Measurements from ENCODE around the gene TMEM87A.

The TMEM87A gene

GRCh38 chr15:42220216-42220615, 53.0 kb downstream of the TMEM87A start:
- no peak for DNase-seq
- Histone ChIP-seq H3K36me3 (ENCODE audit: control insufficient read depth in 4 of 4, insufficient read depth in 4 of 4, low read length in 3 of 4) (peaks cover 14 to 59% (median 34%) of the 10 kb centered on the region in 4 experiments), H3K4me1 (ENCODE audit: control extremely low read depth in 1 of 4, control insufficient read depth in 4 of 4, insufficient read depth in 4 of 4, low read length in 3 of 4) (peaks cover 3 to 17% (median 10%) of the 10 kb centered on the region in 4 experiments), H3K9me3 (ENCODE audit: control extremely low read depth in 1 of 5, control insufficient read depth in 4 of 5, insufficient read depth in 2 of 5, low read depth in 1 of 5, low read length in 4 of 5) (no peaks in the 10 kb centered on the region), H3K27ac (ENCODE audit: insufficient read depth in 1 of 2, low read depth in 1 of 2, low read length in 2 of 2, poor library complexity in 1 of 2, severe bottlenecking in 2 of 2) (no peak overlapping the region), H3K27me3 (replicated peaks in 2 of 5; ENCODE audit: control insufficient read depth in 4 of 5, insufficient read depth in 5 of 5, low read length in 4 of 5) (no peaks in the 10 kb centered on the region), H3K4me3 (ENCODE audit: control insufficient read depth in 1 of 7, extremely low read depth in 1 of 7, insufficient read depth in 4 of 7, low read depth in 2 of 7, low read length in 6 of 7) (no peak overlapping the region)
- no CpG with 5 or more reads among the region's 2 CpGs for WGBS (ENCODE audit: insufficient coverage)
- ChIA-PET POLR2A (no interaction called here), CTCF (interaction anchor here (1.2 to 1.9 kb wide), 3 partner anchors 9 to 28 kb away, joined by 3 to 6 read pairs (median 3); no protein-coding TSS in a partner anchor)

- Histone ChIP-seq H3K27me3 (replicated peaks in 2 of 5; ENCODE audit: control insufficient read depth in 4 of 5, insufficient read depth in 5 of 5, low read length in 4 of 5) (no peaks in the 10 kb centered on the region), H3K27ac (ENCODE audit: insufficient read depth in 1 of 2, low read depth in 1 of 2, low read length in 2 of 2, poor library complexity in 1 of 2, severe bottlenecking in 2 of 2) (no peak overlapping the region), H3K36me3 (ENCODE audit: control insufficient read depth in 4 of 4, insufficient read depth in 4 of 4, low read length in 3 of 4) (peaks cover 14 to 55% (median 31%) of the 10 kb centered on the region in 4 experiments), H3K4me3 (ENCODE audit: control insufficient read depth in 1 of 7, extremely low read depth in 1 of 7, insufficient read depth in 4 of 7, low read depth in 2 of 7, low read length in 6 of 7) (no peak overlapping the region), H3K4me1 (ENCODE audit: control extremely low read depth in 1 of 4, control insufficient read depth in 4 of 4, insufficient read depth in 4 of 4, low read length in 3 of 4) (peaks cover 3 to 17% (median 10%) of the 10 kb centered on the region in 4 experiments), H3K9me3 (ENCODE audit: control extremely low read depth in 1 of 5, control insufficient read depth in 4 of 5, insufficient read depth in 2 of 5, low read depth in 1 of 5, low read length in 4 of 5) (no peaks in the 10 kb centered on the region)
- CTCF ChIA-PET: interaction anchor here (1.2 to 1.9 kb wide), 3 partner anchors 10 to 27 kb away, joined by 3 to 6 read pairs (median 3); no protein-coding TSS in a partner anchor
- DNase-seq: no peak
- POLR2A ChIA-PET: no interaction called here
- WGBS (ENCODE audit: insufficient coverage): no CpG with 5 or more reads among the region's 2 CpGs
Observed at GRCh38 chr15:42218953-42219592, 54.2 kb downstream of the TMEM87A start.

- DNase-seq: no peak
- Histone ChIP-seq H3K36me3 (ENCODE audit: control insufficient read depth in 4 of 4, insufficient read depth in 4 of 4, low read length in 3 of 4) (peaks cover 13 to 56% (median 29%) of the 10 kb centered on the region in 4 experiments), H3K9me3 (ENCODE audit: control extremely low read depth in 1 of 5, control insufficient read depth in 4 of 5, insufficient read depth in 2 of 5, low read depth in 1 of 5, low read length in 4 of 5) (no peaks in the 10 kb centered on the region), H3K4me3 (ENCODE audit: control insufficient read depth in 1 of 7, extremely low read depth in 1 of 7, insufficient read depth in 4 of 7, low read depth in 2 of 7, low read length in 6 of 7) (no peak overlapping the region), H3K27ac (ENCODE audit: insufficient read depth in 1 of 2, low read depth in 1 of 2, low read length in 2 of 2, poor library complexity in 1 of 2, severe bottlenecking in 2 of 2) (peak overlapping the region in 1 of 2 experiments; percentile 4), H3K4me1 (ENCODE audit: control extremely low read depth in 1 of 4, control insufficient read depth in 4 of 4, insufficient read depth in 4 of 4, low read length in 3 of 4) (peaks cover 3 to 17% (median 10%) of the 10 kb centered on the region in 4 experiments), H3K27me3 (replicated peaks in 2 of 5; ENCODE audit: control insufficient read depth in 4 of 5, insufficient read depth in 5 of 5, low read length in 4 of 5) (no peaks in the 10 kb centered on the region)
- CTCF ChIA-PET: no interaction called here
- WGBS (ENCODE audit: insufficient coverage): no CpG with 5 or more reads among the region's 2 CpGs
- POLR2A ChIA-PET: no interaction called here
Observed at GRCh38 chr15:42217568-42217967, 55.7 kb downstream of the TMEM87A start.

DNA sequence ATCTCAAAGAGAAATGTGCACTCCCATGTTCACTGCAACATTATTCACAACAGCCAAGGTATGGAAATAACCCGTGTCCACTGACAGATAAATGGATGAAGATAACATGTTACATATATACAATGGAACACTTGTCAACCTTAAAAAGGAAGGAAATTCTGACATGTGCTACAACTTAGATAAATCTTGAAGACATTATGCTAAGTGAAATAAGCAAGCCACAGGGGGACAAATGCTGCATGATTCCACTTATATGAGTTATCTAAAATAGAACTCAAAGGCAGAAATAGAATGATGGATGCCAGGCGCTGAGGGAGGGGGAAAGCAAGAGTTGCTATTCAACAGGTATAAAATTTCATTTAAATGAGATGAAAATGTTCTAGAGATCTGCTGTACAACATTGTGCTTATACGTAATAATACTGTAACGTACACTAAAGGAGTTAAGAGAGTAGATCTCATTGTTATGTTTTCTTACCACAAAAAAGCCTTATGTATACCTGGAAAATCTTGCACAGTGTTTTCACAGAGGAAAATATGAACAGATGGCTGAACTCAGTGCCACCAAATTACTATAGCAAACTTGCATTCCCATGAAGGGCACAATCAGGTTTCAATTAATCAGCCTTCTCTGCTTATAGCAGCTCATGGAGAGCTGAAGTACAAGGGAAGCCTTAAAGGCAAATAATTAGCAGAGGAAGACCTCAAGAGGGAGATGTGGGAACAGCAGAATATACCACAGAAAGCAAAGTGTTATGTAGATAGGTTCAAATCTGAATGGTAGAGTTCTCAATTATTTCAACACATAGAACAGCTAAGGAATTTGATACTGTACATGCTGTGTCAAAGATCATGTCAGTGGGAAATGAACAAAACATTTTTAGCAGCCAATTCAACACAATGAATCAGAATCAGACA, 57.1 kb downstream of the TMEM87A start:
- Histone ChIP-seq H3K4me3 (ENCODE audit: control insufficient read depth in 1 of 7, extremely low read depth in 1 of 7, insufficient read depth in 4 of 7, low read depth in 2 of 7, low read length in 6 of 7) (no peak overlapping the region), H3K27ac (ENCODE audit: insufficient read depth in 1 of 2, low read depth in 1 of 2, low read length in 2 of 2, poor library complexity in 1 of 2, severe bottlenecking in 2 of 2) (peak overlapping the region in 1 of 2 experiments; percentile 44), H3K4me1 (ENCODE audit: control extremely low read depth in 1 of 4, control insufficient read depth in 4 of 4, insufficient read depth in 4 of 4, low read length in 3 of 4) (peaks cover 3 to 17% (median 10%) of the 10 kb centered on the region in 4 experiments), H3K36me3 (ENCODE audit: control insufficient read depth in 4 of 4, insufficient read depth in 4 of 4, low read length in 3 of 4) (peaks cover 18 to 63% (median 37%) of the 10 kb centered on the region in 4 experiments), H3K9me3 (ENCODE audit: control extremely low read depth in 1 of 5, control insufficient read depth in 4 of 5, insufficient read depth in 2 of 5, low read depth in 1 of 5, low read length in 4 of 5) (no peaks in the 10 kb centered on the region), H3K27me3 (replicated peaks in 2 of 5; ENCODE audit: control insufficient read depth in 4 of 5, insufficient read depth in 5 of 5, low read length in 4 of 5) (no peaks in the 10 kb centered on the region)
- ChIA-PET POLR2A (no interaction called here), CTCF (interaction anchor here (0.7 to 0.8 kb wide), 2 partner anchors 15 to 227 kb away, joined by 3 read pairs; no protein-coding TSS in a partner anchor)
- no CpG with 5 or more reads among the region's 4 CpGs for WGBS (ENCODE audit: insufficient coverage)
- peak; percentile 36 to 77 (median 58) for DNase-seq

DNA sequence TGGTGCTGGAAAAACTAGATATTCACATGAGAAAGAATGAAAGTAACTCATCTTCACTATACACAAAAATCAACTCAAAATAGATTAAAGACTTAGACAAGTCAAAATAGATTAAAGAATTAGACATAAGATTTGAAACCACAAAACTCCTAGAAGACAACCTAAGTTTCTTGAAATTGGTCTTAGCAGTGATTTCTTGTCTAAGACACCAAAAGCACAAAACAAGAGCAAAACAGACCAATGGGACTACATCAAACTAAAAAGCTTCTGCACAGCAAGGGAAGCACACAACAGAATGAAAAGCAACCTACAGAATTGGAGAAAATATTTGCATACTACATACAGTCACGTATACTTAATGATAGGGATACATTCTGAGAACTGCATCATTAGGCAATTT, 58.6 kb downstream of the TMEM87A start:
- Histone ChIP-seq H3K27ac (ENCODE audit: insufficient read depth in 1 of 2, low read depth in 1 of 2, low read length in 2 of 2, poor library complexity in 1 of 2, severe bottlenecking in 2 of 2) (no peak overlapping the region), H3K4me3 (ENCODE audit: control insufficient read depth in 1 of 7, extremely low read depth in 1 of 7, insufficient read depth in 4 of 7, low read depth in 2 of 7, low read length in 6 of 7) (no peak overlapping the region), H3K9me3 (ENCODE audit: control extremely low read depth in 1 of 5, control insufficient read depth in 4 of 5, insufficient read depth in 2 of 5, low read depth in 1 of 5, low read length in 4 of 5) (no peaks in the 10 kb centered on the region), H3K27me3 (replicated peaks in 2 of 5; ENCODE audit: control insufficient read depth in 4 of 5, insufficient read depth in 5 of 5, low read length in 4 of 5) (no peaks in the 10 kb centered on the region), H3K4me1 (ENCODE audit: control extremely low read depth in 1 of 4, control insufficient read depth in 4 of 4, insufficient read depth in 4 of 4, low read length in 3 of 4) (peaks cover 3 to 17% (median 12%) of the 10 kb centered on the region in 4 experiments), H3K36me3 (ENCODE audit: control insufficient read depth in 4 of 4, insufficient read depth in 4 of 4, low read length in 3 of 4) (peaks cover 17 to 65% (median 46%) of the 10 kb centered on the region in 4 experiments)
- ChIA-PET CTCF (no interaction called here), POLR2A (no interaction called here)
- no peak for DNase-seq
- WGBS (ENCODE audit: insufficient coverage): no CpG with 5 or more reads among the region's 1 CpG

- Histone ChIP-seq H3K27me3 (replicated peaks in 2 of 5; ENCODE audit: control insufficient read depth in 4 of 5, insufficient read depth in 5 of 5, low read length in 4 of 5) (no peaks in the 10 kb centered on the region), H3K27ac (ENCODE audit: insufficient read depth in 1 of 2, low read depth in 1 of 2, low read length in 2 of 2, poor library complexity in 1 of 2, severe bottlenecking in 2 of 2) (no peak overlapping the region), H3K4me1 (ENCODE audit: control extremely low read depth in 1 of 4, control insufficient read depth in 4 of 4, insufficient read depth in 4 of 4, low read length in 3 of 4) (peaks cover 3 to 21% (median 13%) of the 10 kb centered on the region in 4 experiments), H3K9me3 (ENCODE audit: control extremely low read depth in 1 of 5, control insufficient read depth in 4 of 5, insufficient read depth in 2 of 5, low read depth in 1 of 5, low read length in 4 of 5) (no peaks in the 10 kb centered on the region), H3K36me3 (ENCODE audit: control insufficient read depth in 4 of 4, insufficient read depth in 4 of 4, low read length in 3 of 4) (peaks cover 12 to 64% (median 35%) of the 10 kb centered on the region in 4 experiments), H3K4me3 (ENCODE audit: control insufficient read depth in 1 of 7, extremely low read depth in 1 of 7, insufficient read depth in 4 of 7, low read depth in 2 of 7, low read length in 6 of 7) (no peak overlapping the region)
- CTCF ChIA-PET: no interaction called here
- POLR2A ChIA-PET: no interaction called here
- no peak for DNase-seq
Observed at GRCh38 chr15:42213511-42213910, 59.7 kb downstream of the TMEM87A start.

Measured in common myeloid progenitor, CD34-positive (primary cell).